OCI-M1 (cell line): Measurements from ENCODE around the gene KRT12.
"Not testable (repeated sequence)": the region's sequence is repeated elsewhere in the genome, so short reads cannot be mapped to it uniquely, and the experiment has no call there.

ENCODE experiments used
- DNase-seq: peaks from one replicate; lab custom pipeline; 2025; lab: John Stamatoyannopoulos, UW

The KRT12 gene

GRCh38 chr17:40883626-40884334, 16.8 kb upstream of the KRT12 start:
- no peak for DNase-seq

- no peak for DNase-seq
Measured at GRCh38 chr17:40883031-40883430, 16.0 kb upstream of the KRT12 start.

- no peak for DNase-seq
Measured at GRCh38 chr17:40879026-40879425, 12.0 kb upstream of the KRT12 start.

- DNase-seq, result no peak
Measured at GRCh38 chr17:40878044-40878443, 11.0 kb upstream of the KRT12 start.

- no peak for DNase-seq
Measured at GRCh38 chr17:40873801-40874200, 6.8 kb upstream of the KRT12 start.

GRCh38 chr17:40873255-40873654, 6.2 kb upstream of the KRT12 start:
- DNase-seq, result no peak

GRCh38 chr17:40872416-40872815, 5.4 kb upstream of the KRT12 start:
- DNase-seq, result no peak

GRCh38 chr17:40871316-40871715, 4.3 kb upstream of the KRT12 start:
- no peak for DNase-seq

- DNase-seq, result no peak
Measured at GRCh38 chr17:40870136-40870535, 3.1 kb upstream of the KRT12 start.

- no peak for DNase-seq
Measured at GRCh38 chr17:40864661-40865390, 2.2 kb downstream of the KRT12 start.

GRCh38 chr17:40862985-40863733, 3.9 kb downstream of the KRT12 start:
- DNase-seq, result no peak

- no peak for DNase-seq
Measured at GRCh38 chr17:40859536-40859935, 7.5 kb downstream of the KRT12 start.

GRCh38 chr17:40858667-40859066, 8.4 kb downstream of the KRT12 start:
- not testable (repeated sequence) for DNase-seq

GRCh38 chr17:40857535-40857934, 9.5 kb downstream of the KRT12 start:
- DNase-seq, result no peak

GRCh38 chr17:40854175-40854814, 12.7 kb downstream of the KRT12 start:
- peak; percentile 64 for DNase-seq

- no peak for DNase-seq
Measured at GRCh38 chr17:40852364-40852763, 14.7 kb downstream of the KRT12 start.

GRCh38 chr17:40850293-40850972, 16.6 kb downstream of the KRT12 start:
- no peak for DNase-seq

- DNase-seq, result no peak
Measured at GRCh38 chr17:40849723-40850122, 17.3 kb downstream of the KRT12 start.

- no peak for DNase-seq
Measured at GRCh38 chr17:40848583-40849235, 18.3 kb downstream of the KRT12 start.

GRCh38 chr17:40846515-40847144, 20.4 kb downstream of the KRT12 start:
- DNase-seq, result no peak

- DNase-seq, result no peak
Measured at GRCh38 chr17:40844671-40845107, 22.3 kb downstream of the KRT12 start.
